OCI-LY3 (cell line): ENCODE data around the gene PRELID1.

ENCODE experiments used
- CTCF ChIP-seq: fragments of 200-600, 300-600 bp; sonication (generic); IDR thresholded peaks from 2 replicates; pipeline ENCODE4 v1.5.1; 2014; ENCODE audit warnings: antibody characterized with exemption, low read length, low read depth
- EZH2phosphoT487 ChIP-seq: fragments of 200-600 bp; shearing (Covaris generic); IDR thresholded peaks from 2 replicates; pipeline ENCODE4 v1.6.1; 2018; ENCODE audit warnings: antibody characterized with exemption, mixed run types, low read depth

GRCh38 chr5:177256296-177256695 lies 47.3 kb upstream of the PRELID1 start:
- no peak for TF ChIP-seq CTCF
- TF ChIP-seq EZH2phosphoT487, result no peak
